HG03103 (cell line): ENCODE results near the gene TBC1D14.
A peak's percentile ranks its signal among the peaks of the same experiment; 100 is the strongest.

Experiments used
- ATAC-seq: cut with Tn5 transposase; IDR thresholded peaks from one replicate; pipeline ENCODE4 v1.9.1; 2021; ENCODE audit warnings: low read depth; ENCODE audit not compliant: unreplicated experiment

The TBC1D14 gene

DNA sequence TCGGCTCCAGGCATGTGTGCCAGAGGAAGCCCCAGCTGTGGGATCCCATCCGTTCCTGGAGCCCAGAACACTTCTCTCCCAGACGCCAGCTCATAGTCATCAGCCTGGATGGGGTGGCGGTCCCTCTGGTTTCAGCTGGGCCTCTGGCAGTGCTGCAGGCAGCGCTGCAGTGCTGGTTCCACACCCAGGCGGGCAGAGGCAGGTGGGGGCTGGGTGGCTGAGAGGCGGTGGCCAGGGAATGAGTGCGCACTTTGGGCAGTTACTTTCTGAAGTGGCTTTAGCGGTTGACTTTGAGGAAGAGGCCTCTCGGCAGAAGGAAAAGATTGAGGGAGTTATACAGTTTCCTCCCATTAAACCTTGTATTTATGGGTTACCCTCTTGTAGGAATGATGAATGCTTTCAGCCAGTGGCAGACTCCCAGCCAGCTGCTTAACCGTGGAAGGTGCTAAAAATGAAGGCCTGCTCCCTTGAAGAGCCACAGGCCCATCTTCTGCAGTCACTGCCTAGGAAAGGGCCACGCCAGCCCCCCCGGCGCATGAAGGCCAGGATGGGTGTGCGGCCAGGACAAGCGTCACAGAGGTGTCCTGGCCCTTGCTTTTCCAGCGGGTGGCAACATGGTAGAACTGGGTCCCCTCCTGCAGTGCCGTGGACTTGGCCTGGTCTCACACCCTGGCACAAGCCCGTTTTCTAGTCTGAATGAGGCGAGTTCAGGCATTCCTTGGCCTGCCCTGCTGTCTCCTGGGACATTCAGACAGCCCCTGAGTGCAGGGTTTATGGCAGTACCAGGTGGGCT is 143.5 kb downstream of the TBC1D14 start:
- ATAC-seq: no peak

DNA sequence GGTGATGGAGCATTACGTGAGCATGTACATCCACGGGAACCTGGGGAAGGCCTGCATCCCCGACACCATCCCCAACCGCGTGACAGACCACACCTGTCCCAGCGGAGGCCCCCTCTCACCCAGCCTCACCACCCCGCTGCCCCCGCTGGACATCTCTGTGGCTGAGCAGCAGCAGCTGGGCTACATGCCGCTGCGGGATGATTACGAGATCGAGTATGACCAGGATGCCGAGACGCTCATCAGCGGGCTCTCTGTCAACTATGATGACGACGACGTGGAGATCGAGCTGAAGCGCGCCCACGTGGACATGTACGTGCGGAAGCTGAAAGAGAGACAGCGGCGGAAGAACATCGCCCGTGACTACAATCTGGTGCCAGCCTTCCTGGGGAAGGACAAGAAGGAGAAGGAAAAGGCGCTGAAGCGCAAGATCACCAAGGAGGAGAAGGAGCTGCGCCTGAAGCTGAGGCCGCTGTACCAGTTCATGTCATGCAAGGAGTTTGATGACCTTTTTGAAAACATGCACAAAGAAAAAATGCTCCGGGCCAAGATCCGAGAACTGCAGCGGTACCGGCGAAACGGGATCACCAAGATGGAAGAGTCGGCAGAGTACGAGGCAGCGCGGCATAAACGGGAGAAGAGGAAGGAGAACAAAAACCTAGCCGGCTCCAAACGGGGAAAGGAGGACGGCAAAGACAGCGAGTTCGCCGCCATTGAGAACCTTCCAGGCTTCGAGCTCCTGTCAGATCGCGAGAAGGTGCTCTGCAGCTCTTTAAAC is 144.7 kb downstream of the TBC1D14 start:
- ATAC-seq: no peak

DNA sequence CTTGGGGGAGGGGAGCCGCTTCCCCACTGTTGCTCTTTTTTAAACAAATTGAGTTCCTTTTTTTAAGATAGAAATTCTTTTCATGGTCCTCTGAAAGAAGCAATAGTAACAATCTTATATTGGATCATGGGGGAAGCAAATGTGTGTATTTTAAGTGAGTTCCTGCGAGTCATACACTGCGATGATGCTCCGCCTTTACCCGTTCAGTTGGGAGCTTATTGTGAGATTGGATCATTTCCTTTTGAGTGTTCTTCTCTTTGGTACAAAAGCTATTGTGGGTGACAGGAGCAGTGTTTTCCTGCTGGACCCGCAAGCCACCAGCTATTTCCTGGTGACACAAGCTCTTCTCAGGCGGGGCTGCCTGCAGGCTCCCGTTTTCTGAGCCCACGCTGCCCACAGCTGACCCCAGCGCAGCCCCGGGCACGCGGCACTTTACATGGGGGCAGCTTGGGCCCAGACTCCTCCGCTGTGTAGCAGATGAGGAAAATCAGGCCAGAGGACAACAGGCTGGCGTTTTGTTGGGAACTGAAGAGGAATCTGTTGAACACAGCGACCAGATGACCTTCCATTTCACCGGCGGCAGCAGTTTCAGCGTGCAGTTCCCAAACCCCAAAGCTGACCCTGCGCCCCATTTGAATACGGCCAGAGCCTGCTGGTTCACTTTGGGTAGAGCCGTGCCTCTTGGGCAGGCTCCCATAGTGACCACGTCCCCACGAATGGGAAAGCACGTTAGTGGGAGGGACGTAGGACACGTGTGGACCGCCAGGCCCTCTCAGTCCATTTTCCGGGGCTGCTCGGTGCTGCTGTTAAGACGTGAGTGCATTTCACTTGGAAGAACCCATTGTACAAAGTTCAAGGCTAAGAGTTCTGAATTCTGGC is 145.7 kb downstream of the TBC1D14 start:
- no peak for ATAC-seq

DNA sequence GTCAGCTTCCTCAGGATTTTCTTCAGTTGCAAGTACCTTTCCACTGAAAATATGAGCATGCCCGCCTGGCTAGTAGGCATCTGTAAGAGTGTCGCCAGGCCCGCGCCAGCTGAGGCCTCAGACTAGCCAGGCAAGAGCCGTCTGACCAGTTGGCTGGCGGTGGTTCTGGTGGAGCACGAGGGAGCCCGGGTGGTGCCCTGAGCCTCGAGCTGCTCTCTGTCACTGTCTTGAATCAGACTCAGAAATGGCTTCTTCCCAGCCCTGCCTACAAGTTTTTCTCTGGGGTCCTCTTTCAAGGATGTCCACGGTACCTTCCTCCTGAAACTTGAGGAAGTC is 146.3 kb downstream of the TBC1D14 start:
- ATAC-seq: no peak

DNA sequence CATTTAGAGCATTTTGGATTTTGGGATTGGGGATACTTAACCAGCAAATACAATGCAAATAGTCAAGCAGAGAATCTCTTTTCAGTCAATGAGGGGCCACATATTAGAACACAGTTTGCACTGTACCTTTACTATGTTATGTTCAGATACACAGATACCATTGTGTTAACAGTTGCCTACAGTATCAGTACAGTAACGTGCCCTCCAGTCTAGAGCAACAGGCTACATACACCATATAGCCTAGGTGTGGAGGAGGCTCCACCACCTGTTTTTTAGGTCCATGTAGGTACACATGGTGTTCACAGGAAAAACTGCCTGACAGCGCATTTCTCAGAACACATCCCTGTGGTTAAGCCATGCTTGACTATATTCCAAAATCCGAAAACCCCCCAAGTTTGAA is 149.2 kb downstream of the TBC1D14 start:
- no peak for ATAC-seq

DNA sequence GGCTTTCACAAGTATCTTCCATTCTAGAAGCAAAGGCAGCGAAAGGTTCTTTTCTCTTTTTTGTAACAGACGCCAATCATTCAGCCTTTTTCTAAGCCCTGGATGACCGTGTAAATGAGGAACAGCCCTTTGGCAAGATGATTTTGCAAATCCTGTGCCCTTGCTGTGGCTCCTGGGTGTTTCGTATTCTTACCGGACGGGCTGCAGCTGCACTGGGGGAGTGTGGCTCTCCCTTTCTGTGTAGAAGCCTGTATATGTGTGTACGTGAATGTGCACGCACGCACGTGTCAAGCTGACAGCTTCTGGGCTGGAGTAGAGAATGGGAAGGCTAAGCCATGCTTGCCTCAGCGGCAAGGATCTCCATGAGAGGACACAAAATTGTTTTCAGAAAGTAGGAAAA is 150.0 kb downstream of the TBC1D14 start:
- ATAC-seq: no peak

DNA sequence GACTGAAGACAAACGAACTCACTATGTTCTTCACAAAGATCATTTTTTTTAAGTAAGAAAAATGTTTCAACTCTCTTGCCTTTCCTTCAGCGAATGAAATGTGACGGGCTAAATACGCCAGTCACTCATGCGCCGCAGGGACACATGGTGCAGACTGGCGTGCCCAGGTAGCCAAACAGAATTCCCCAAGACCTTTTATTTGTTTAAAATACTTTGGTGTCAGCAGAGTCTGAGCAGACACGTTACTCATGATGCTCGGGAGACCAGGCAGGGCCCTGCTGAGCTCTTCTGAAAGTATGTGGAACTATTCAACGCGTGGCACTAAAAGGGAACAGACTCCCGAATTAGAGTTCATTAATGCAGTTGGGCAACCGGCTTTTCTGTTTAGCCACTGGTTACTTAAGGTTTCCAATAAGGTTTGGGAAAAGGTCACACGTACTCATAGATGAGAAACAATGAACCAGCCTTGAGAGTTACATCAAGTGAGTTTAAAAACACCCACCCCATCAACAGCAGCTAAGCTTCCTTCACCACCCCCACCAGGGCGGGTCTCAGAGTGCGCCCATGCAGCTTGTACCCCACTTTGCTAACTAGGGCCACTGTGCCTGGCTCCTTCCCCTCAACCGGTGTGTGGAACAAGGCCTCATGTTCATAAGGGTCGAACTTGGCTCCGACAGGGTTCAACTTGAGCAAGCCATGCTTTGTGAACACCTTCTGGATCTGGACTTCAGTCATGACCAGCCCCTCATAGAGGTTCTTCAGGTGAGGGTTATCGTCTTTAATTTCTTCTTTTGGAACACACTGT is 150.9 kb downstream of the TBC1D14 start:
- ATAC-seq: no peak

DNA sequence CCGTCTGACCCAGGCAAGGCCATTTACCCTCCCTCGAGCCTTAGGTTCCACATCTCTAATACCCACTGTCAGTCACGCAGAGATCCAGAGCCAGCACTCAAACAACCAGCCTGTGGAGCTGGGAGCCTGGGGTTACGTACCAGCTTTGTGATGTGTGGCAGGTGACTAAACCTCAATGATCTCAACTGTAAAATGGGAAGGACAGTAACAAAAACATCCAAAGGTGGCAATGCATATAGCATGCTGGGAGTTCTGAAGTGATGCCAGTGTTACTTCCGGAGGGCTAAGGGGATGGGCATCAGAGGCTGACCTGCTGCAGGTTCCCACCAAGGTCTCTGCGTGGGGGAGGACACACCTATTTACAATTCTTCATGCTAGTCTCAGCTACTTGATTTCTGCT is 152.2 kb downstream of the TBC1D14 start:
- no peak for ATAC-seq

DNA sequence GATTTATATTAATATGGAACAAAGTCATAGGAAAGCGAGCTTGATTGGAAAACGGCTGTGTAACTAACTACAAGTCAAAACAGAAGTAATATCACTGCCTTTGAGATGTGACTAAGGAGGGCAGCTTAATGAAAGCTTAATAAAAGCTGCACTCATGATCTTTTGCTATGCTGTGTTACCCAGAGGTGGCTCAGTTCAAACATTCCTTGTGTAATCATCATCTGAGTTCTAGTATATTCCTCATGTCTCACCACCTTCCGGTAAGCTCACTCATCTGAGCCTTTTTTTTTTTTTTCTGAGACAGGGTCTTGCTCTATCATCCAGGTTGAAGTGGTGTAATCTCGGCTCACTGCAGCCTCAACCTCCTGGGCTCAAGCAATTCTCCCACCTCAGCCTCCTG is 153.2 kb downstream of the TBC1D14 start:
- no peak for ATAC-seq

DNA sequence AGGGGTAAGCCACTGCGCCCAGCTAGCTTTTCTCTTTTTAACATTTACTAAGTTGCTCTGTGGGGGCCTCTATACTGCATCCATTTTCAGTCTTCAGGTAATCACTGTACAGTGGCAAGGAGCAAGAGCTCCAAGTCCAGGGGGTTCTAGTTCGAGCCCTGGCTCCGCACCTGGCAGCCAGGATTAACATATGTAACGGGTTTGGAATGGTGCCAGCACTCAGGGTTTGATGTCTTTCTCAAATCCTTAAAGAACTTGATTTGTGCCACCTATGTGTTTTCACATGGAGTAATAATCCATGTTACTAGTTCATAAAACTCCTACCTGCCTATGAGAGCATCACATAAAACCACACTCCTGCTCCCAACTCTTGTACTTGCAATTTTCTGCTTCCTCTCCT is 153.7 kb downstream of the TBC1D14 start:
- ATAC-seq: no peak

DNA sequence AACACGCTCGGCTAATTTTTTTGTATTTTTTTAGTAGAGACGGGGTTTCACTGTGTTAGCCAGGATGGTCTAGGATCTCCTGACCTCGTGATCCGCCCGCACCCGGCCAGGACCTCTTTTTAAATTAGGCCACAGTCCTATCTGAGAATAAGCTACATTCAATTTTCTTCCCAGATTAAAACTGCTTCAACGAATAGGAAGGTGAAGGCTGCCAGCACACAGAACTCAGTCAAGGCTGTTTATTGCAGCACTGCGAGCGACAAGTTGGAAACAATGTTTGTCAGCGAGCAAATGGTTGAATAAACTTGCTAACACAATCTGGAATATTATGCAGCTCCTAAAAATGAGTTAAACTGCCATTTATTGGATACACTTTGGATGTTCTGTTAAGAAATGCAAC is 156.4 kb downstream of the TBC1D14 start:
- no peak for ATAC-seq

DNA sequence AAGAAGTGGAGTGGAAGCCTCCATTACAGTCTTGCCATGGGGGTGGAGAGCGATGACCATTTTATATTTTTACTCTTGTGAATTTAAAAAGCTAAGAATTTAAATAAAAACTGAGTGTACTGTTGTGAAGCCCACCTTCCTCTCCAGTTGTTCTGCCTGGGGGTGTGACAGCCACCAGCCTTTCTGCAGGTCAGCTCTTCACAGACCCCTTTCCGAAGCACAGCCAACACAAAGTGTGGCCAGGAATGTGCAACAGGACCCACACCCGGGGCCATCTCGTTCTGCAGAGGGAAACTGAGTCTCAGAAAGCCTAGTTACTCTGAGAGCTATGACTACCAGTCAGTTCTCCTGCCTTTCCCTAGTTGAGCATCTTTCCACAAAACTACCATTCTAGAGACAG is 156.9 kb downstream of the TBC1D14 start:
- ATAC-seq: no peak

DNA sequence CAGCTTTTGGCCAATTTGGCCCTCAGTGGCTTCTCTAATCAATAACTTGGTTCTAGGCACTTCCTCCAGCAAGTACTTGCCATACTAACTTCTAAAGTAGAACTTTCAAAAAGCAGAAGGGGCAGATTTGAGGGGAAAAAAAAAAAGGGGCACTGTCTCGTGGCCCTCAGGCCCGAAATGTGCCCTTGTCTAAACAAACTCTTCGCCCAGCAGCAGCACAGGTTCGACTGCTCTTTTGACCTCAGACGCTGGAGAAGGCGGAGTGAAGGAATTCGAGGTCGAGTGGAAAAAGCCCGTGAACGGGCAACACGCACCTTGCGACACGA is 157.5 kb downstream of the TBC1D14 start:
- ATAC-seq: no peak

DNA sequence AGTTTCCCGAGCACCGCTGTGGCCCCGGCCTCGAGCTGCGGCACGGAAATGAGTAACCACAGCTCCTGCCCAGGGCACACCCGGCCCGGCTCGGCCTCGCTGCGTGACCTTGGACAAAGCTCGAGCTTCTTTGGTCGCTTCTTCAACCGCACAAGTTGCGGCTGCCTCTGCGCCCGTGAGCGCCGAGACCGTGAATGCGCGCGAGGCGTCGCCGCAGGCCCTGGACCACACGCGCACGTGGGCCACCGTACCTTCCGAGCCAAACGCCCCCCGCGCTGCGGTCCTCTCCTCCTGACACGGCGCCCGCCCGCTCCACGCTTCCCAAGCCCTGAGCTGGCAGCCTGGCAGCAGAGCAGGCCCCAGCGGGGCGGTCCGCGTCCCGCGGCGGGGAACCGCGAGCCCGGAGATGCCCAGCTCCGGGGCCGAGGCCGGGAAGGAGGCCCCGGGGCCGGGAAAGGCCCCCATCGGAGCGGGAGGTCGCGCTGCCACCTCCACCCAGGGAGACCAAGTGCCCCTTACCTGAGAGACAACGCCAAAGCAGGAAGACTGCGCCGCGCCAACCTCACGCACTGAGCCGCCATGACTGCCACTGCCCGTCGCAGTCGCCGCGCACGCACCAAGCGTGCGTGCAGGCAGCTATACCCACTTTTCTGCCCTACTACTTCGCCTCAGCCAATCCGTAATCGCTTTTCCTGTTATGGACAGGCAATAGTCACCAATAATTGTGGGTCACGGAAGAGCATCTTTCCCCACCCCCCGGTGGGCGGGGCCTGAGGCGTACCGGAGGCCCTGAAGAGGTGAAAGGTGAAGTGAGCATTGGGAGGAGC is 158.0 kb downstream of the TBC1D14 start, which contains the start of gene GRPEL1:
Gene GRPEL1, minus strand, starts transcription at position 613 of the 827 bp plus-strand sequence. Its CDS starts 32 bp downstream, at position 581.
- peak; percentile 84 for ATAC-seq

DNA sequence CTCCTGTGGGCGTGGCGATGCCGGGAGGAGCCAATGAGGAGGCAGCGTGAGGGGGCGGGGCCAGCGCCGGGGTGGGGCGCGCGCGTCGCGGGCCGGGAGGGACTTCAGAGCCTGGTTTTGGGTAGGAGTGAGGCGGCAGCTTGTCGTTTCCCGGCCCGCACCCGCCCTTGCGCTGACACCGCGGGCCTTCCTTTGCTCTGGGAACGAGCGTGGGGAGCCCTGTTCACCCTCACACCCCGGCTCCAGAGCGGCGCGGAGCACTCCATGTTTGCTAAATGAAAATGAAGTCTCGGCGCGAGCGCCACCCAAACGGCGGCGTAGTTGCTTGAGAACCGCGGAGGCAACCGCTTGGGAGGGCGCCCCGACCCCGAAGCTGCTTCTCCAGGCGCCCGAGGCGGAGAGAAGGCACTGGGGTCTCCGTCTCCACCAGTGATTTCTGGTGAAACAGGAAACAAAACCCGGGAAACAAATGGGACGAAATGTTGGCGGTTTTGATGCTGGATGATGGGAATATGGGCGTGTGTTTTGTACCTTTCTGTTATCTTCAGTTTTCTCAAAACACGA is 158.7 kb downstream of the TBC1D14 start:
- ATAC-seq: no peak

DNA sequence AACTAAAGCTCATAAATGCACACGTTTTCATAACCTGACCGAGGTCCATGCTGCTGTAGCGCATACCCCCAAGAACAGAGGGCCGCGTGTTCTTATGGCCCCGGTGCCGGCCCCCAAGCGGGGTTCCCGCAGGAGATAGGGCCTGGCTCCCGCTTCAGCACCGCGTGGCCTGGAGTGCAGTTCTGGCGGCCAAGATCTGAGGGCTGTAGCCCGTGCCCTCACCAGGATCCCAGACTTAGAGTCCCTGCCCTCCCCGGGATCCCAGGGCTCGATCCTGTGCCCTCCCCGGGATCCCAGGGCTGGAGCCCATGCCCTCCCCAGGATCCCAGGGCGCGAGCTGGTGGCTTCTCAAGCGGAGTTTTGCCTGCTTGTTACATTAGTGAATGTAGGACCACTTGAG is 159.3 kb downstream of the TBC1D14 start:
- no peak for ATAC-seq

DNA sequence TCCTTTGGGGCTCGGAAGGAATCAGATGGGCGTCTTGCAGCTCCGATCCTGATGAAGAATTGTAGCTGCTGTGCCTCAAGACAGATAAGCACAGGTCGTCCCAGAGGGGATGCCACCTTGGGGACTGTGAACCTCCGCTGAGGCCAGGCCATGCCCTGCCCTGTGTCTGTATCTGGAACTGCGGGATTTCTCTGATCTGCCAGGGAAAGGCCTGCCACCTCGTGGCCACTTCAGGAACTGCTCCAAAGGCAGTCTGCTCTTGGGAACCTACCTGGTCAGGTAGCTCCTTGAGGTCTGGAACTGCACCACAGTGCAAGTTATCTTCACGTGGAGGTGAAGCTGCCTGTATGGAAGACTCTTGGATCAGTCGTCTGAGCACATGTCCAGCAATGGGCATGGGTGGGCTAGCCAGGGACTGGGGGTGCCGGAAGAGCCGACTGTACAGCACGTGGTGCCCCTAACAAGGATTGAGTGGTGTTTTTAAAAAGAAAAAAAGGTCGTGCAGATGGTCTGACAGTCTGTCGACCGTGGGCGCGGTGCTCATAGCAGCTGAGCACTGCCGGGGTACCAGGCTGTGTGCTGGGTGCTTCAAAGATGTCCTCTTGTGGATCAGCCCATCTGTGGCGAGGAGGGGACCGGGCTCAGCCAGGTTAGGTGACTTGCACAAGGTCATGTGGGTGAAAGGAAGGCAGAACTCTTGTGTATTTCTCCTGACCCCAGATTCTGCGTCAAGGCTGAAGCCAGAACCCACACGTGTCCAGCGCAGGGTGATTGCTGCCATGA is 161.3 kb downstream of the TBC1D14 start:
- peak; percentile 28 for ATAC-seq

DNA sequence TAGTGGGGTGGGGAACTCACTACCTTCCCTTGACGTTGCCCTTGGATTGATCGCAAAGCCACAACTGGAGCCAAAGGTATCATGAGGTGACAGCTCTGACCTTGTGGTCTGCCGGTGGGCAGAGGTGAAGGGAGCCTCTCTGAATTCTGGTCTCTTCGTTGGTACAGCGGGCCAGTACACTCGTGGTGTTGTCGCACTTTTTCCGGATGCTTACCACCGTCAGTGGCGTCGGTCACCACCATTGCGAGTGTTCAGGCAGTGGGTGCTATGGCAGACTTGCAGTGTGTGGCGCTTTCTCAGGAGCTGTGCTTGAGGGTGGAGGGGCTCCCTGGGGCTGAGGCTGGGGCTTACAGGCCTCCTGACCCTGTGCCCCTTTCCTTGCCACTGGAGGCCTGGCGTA is 163.4 kb downstream of the TBC1D14 start:
- ATAC-seq: no peak
